BLaER1 (cell line): ENCODE data around the gene NPHS1.

Experiments
- H3K27ac ChIP-seq: shearing (Covaris generic); formaldehyde crosslinking; 2 replicates; pipeline ENCODE4 v1.8.1; 2022
- H3K27me3 ChIP-seq: shearing (Covaris generic); formaldehyde crosslinking; 2 replicates; pipeline ENCODE4 v1.8.1; 2022
- H3K36me3 ChIP-seq: shearing (Covaris generic); formaldehyde crosslinking; 2 replicates; pipeline ENCODE4 v1.8.1; 2022
- H3K4me1 ChIP-seq: shearing (Covaris generic); formaldehyde crosslinking; 2 replicates; pipeline ENCODE4 v1.8.1; 2022
- H3K4me2 ChIP-seq: shearing (Covaris generic); formaldehyde crosslinking; 2 replicates; pipeline ENCODE4 v1.8.1; 2022
- H3K4me3 ChIP-seq: shearing (Covaris generic); formaldehyde crosslinking; 2 replicates; pipeline ENCODE4 v1.8.1; 2022
- H3K9ac ChIP-seq: shearing (Covaris generic); formaldehyde crosslinking; 2 replicates; pipeline ENCODE4 v1.8.1; 2022
- H3K9me3 ChIP-seq: shearing (Covaris generic); formaldehyde crosslinking; 2 replicates; pipeline ENCODE4 v1.8.1; 2022
- H4K20me1 ChIP-seq: shearing (Covaris generic); formaldehyde crosslinking; 2 replicates; pipeline ENCODE4 v1.8.1; 2022
- Cebpa-rat ChIP-seq: shearing (Covaris generic); IDR thresholded peaks from 2 replicates; pipeline ENCODE4 v1.8.1; 2022

The NPHS1 gene

GRCh38 chr19:35863018-35863417 is 10.7 kb upstream of the NPHS1 start:
- Histone ChIP-seq H3K4me3 (no peak overlapping the region), H3K9me3 (no peaks in the 10 kb centered on the region), H3K27ac (no peak overlapping the region), H3K4me1 (no peaks in the 10 kb centered on the region), H3K4me2 (no peak overlapping the region), H3K27me3 (peaks cover 89% of the 10 kb centered on the region), H3K9ac (no peak overlapping the region), H3K36me3 (no peaks in the 10 kb centered on the region), H4K20me1 (peaks cover 21% of the 10 kb centered on the region; the same call in 1 of the 2 replicates)
- no peak for TF ChIP-seq Cebpa-rat

- H3K4me3 ChIP-seq: no peak overlapping the region
- H3K9ac ChIP-seq: no peak overlapping the region
- no peak overlapping the region for H3K27ac ChIP-seq
- peaks cover 89% of the 10 kb centered on the region for H3K27me3 ChIP-seq
- H3K9me3 ChIP-seq: no peaks in the 10 kb centered on the region
- peaks cover 1% of the 10 kb centered on the region; the same call in 1 of the 2 replicates for H3K4me1 ChIP-seq
- TF ChIP-seq Cebpa-rat: no peak
- H3K4me2 ChIP-seq: no peak overlapping the region
- H3K36me3 ChIP-seq: no peaks in the 10 kb centered on the region
- peaks cover 26% of the 10 kb centered on the region for H4K20me1 ChIP-seq
These were observed 10.2 kb upstream of the NPHS1 start for GRCh38 chr19:35862528-35862927.

- H4K20me1 ChIP-seq: peaks cover 29% of the 10 kb centered on the region
- H3K27ac ChIP-seq: no peak overlapping the region
- no peak overlapping the region for H3K4me2 ChIP-seq
- TF ChIP-seq Cebpa-rat: no peak
- no peak overlapping the region for H3K9ac ChIP-seq
- H3K9me3 ChIP-seq: no peaks in the 10 kb centered on the region
- no peaks in the 10 kb centered on the region for H3K36me3 ChIP-seq
- peaks cover 7% of the 10 kb centered on the region; the same call in 1 of the 2 replicates for H3K4me1 ChIP-seq
- no peak overlapping the region for H3K4me3 ChIP-seq
- H3K27me3 ChIP-seq: peaks cover 89% of the 10 kb centered on the region
These were observed 9.4 kb upstream of the NPHS1 start for GRCh38 chr19:35861640-35862160.

GRCh38 chr19:35860818-35861639 is 8.7 kb upstream of the NPHS1 start:
- Histone ChIP-seq H3K9me3 (no peaks in the 10 kb centered on the region), H3K4me3 (no peak overlapping the region), H3K36me3 (no peaks in the 10 kb centered on the region), H4K20me1 (peaks cover 32% of the 10 kb centered on the region), H3K27me3 (peaks cover 89% of the 10 kb centered on the region), H3K27ac (no peak overlapping the region), H3K4me2 (no peak overlapping the region), H3K9ac (no peak overlapping the region), H3K4me1 (peaks cover 12% of the 10 kb centered on the region)
- TF ChIP-seq Cebpa-rat: no peak

- Histone ChIP-seq H3K36me3 (no peaks in the 10 kb centered on the region), H3K9me3 (no peaks in the 10 kb centered on the region), H3K9ac (no peak overlapping the region), H3K27ac (no peak overlapping the region), H4K20me1 (peaks cover 34% of the 10 kb centered on the region), H3K27me3 (peaks cover 89% of the 10 kb centered on the region), H3K4me3 (no peak overlapping the region), H3K4me1 (peaks cover 15% of the 10 kb centered on the region), H3K4me2 (no peak overlapping the region)
- TF ChIP-seq Cebpa-rat: no peak
These were observed 8.1 kb upstream of the NPHS1 start for GRCh38 chr19:35860436-35860817.

- no peak overlapping the region for H3K4me3 ChIP-seq
- peaks cover 95% of the 10 kb centered on the region for H3K27me3 ChIP-seq
- no peak for TF ChIP-seq Cebpa-rat
- H4K20me1 ChIP-seq: peaks cover 34% of the 10 kb centered on the region
- peaks cover 15% of the 10 kb centered on the region for H3K4me1 ChIP-seq
- no peak overlapping the region for H3K27ac ChIP-seq
- H3K9ac ChIP-seq: no peak overlapping the region
- no peaks in the 10 kb centered on the region for H3K9me3 ChIP-seq
- no peak overlapping the region for H3K4me2 ChIP-seq
- H3K36me3 ChIP-seq: no peaks in the 10 kb centered on the region
These were observed 7.1 kb upstream of the NPHS1 start for GRCh38 chr19:35859414-35859813.

GRCh38 chr19:35858311-35858710 is 6.0 kb upstream of the NPHS1 start:
- H3K27ac ChIP-seq: no peak overlapping the region
- H3K4me3 ChIP-seq: no peak overlapping the region
- peaks cover 15% of the 10 kb centered on the region for H3K4me1 ChIP-seq
- H3K27me3 ChIP-seq: peaks cover 100% of the 10 kb centered on the region
- no peak for TF ChIP-seq Cebpa-rat
- no peak overlapping the region for H3K9ac ChIP-seq
- no peak overlapping the region for H3K4me2 ChIP-seq
- H4K20me1 ChIP-seq: peaks cover 34% of the 10 kb centered on the region
- no peaks in the 10 kb centered on the region for H3K9me3 ChIP-seq
- H3K36me3 ChIP-seq: no peaks in the 10 kb centered on the region

- peaks cover 41% of the 10 kb centered on the region for H4K20me1 ChIP-seq
- peak within 1 kb of the TSS; percentile 84 for H3K4me2 ChIP-seq
- H3K27me3 ChIP-seq: peaks cover 98% of the 10 kb centered on the region
- H3K9me3 ChIP-seq: no peaks in the 10 kb centered on the region
- peak within 1 kb of the TSS; percentile 44; the same call in 1 of the 2 replicates for H3K9ac ChIP-seq
- peak within 1 kb of the TSS; percentile 67 for H3K4me3 ChIP-seq
- no peak within 1 kb of the TSS for H3K27ac ChIP-seq
- H3K4me1 ChIP-seq: peaks cover 15% of the 10 kb centered on the region
- TF ChIP-seq Cebpa-rat: no peak
- no peaks in the 10 kb centered on the region for H3K36me3 ChIP-seq
These were observed 4.3 kb upstream of the NPHS1 start, which contains the start of gene KIRREL2 for GRCh38 chr19:35856546-35857149. TSS of gene KIRREL2 (plus strand) at chr19:35856911. CDS start at chr19:35857120, 209 bp downstream.

GRCh38 chr19:35853038-35853756 is 893 bp upstream of the NPHS1 start:
- Histone ChIP-seq H3K4me3 (no peak overlapping the region), H3K4me1 (peaks cover 15% of the 10 kb centered on the region), H3K9me3 (no peaks in the 10 kb centered on the region), H3K27ac (no peak overlapping the region), H4K20me1 (peaks cover 22% of the 10 kb centered on the region), H3K36me3 (no peaks in the 10 kb centered on the region), H3K27me3 (peaks cover 82% of the 10 kb centered on the region), H3K9ac (no peak overlapping the region), H3K4me2 (no peak overlapping the region)
- TF ChIP-seq Cebpa-rat: no peak
